GM15510 (cell line): ENCODE results near the gene ELMO1.

Experiments used
- POLR2A ChIP-seq: IDR thresholded peaks from 3 replicates; pipeline ENCODE4 v1.6.1; 2011; ENCODE audit warnings: borderline replicate concordance; ENCODE audit not compliant: insufficient read length; ENCODE audit errors: extremely low read depth

The ELMO1 gene

GRCh38 chr7:37007691-37008090 lies 441.0 kb downstream of the ELMO1 start:
- no peak for TF ChIP-seq POLR2A

DNA sequence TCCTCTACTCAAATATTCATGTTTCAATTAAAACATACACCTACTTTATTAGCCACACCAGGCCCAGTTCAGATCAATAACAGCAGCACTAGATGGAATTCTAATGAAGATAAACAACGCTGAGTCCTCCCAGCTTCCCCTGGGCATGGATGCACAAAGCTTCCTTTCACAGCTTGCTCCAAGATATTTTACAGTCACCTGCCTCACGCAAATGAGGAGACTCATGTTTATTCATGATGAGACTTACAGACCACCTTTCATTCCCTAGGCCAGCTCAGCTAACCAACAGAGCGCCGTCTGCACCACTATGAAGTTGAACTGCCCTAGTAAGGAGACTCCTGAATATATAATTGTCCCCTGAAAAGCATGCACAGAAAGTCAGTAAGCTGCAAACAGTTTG lies 441.4 kb downstream of the ELMO1 start:
- no peak for TF ChIP-seq POLR2A

DNA sequence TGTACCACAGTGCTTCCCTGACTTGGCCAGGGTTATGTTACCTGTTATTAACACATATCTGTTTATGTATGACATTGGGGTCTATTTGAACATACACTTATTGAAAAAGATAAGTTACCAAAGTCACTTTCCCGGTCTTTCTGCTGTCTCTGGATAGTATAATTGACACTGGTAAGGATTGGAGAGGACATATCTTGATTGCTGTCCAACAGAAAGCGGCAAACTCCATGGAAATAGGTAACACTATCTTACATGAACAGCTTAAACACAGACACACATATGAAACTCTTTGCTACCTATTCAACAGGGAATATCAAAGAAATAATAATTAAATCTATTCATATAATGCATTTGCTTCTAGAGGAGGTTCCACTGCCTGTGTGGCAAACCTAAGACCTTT lies 441.9 kb downstream of the ELMO1 start:
- no peak for TF ChIP-seq POLR2A

DNA sequence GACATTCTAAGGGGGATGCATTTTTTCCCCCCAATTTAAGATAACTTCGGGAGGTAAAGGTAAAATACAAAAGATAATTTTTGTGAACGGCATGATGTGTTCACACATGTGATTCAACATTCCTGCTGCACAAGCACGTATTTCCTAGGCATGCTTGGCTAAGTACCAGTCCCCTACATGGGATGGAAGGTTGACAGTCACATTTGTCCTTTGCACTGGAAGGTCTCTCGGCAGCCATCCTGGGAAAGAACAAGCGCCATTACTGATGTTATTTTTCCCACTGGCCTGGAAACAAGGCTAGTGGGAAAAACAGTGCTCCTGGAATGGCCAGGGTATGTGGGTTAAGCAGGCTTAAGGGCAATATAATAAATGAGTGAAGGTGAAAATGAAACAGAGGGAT lies 448.2 kb downstream of the ELMO1 start:
- TF ChIP-seq POLR2A: no peak

DNA sequence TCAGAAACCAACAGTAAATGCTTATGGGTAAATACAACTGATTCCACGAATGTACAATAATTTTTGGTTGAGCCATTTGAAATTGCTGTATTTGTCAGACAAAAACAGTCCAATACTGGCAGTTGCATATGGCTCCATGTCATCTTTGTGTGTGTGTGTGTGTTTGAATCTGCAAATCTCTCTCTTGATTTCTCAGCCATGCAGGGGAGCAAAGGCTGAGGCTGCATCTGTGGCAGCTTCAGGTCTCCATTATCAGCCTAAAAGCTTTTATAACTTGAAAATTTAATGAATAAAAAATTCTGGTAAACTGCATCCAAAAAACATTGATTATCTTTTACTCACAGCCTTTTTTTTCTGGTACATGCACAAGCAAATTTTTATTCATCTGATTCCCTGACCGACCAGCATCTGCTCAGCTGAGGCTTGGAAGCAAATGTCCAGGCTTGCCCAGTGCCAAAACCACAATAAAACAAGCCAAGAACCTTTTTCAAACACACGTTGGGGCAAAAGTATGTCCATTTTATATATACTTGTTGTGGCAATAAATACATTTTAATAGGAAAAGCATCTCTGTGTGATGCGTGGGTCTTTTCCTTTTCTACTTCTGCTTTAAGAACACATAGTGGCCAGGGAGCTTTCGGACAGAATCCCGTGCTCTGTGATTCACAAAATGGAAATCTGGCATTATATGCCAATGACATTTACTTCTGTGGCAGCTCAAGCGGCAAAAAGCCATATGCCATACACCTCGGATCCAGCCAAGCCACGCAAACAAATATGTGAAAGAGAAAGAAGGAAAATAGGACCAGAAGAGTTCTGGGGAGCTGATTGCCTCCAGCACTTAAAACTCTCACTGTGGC lies 448.8 kb downstream of the ELMO1 start:
- TF ChIP-seq POLR2A: no peak

GRCh38 chr7:36995776-36996175 lies 452.9 kb downstream of the ELMO1 start:
- no peak for TF ChIP-seq POLR2A

- TF ChIP-seq POLR2A: no peak
Measured at GRCh38 chr7:36994456-36995112, 454.1 kb downstream of the ELMO1 start.

DNA sequence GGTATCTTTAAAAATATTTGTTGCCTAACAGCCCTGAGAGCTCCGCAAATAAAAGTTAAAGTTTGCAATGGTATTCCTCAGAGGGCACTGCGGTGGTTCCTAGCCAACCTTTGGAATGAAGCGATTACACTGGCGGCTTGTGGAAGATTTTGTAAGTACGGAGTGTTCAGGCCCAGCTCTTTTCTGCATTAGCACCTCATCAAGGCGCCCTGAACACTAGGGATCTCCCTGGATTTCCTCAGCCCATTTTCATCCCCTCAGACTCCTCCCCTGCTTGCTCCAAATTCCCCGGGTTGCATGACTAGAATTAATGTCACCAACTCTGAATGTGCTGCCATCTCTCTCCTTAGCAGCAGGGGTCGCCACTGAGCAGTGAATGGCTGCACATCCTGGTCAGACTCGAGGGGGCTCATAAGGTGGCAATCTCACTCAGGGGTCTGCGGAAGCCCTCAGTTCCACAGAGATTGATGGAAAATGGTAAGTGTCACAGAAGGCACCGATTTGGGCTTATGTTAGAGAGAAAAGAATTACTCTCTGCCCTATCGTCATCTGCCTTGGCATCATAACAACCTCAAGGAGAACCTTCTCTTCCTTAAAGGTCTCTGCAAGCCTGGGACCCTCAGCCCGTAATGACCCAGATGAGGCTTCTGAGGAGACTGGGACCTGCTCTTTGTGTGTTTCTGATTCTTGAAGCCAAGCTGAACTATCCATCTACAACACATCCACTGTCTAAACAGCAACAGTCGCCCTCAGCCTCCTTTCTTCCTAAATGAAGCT lies 461.5 kb downstream of the ELMO1 start:
- TF ChIP-seq POLR2A: no peak

GRCh38 chr7:36986511-36986933 lies 462.1 kb downstream of the ELMO1 start:
- no peak for TF ChIP-seq POLR2A

DNA sequence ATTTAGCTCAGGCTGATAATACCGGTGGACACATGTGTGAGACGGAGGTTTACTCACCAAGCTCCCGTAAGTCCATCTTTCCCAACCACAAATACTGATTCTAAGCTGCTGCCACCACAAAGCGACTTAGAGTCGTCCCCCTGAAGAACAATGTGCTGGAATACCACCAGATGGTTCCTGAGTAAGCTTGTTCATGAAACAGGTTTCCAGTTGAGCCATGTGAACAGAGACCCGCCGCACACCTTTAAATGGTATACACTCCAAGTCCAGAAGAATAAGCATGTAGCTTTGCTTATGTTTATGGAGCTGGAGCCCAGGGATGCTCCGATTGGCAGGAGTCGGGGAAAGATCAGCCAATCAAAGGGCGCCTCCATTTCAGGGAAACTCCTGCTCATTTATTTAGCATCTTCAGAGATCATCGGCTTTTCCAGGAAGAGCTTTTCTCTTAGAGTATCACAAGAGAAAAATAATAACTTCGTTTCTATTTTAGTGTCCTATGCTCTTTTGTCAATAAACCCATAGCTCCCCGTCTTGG lies 462.7 kb downstream of the ELMO1 start:
- no peak for TF ChIP-seq POLR2A

DNA sequence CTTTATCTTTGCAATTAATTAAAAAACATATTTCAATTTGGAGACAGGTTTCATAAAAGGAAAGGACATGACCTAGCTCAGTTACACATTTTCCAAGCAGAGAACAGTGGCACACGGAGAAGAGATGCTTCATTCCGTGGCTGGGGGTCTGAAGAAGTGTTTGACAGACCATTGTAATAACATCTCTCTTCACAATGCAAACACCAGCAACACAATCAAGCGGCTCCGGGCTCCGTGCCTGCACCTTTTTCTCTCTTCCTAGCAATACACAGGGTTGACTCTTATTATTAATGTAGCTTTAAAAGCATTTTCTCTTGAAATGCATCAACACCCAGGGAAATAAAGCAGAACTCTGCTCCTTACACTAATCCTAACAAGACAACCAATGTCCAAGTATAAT lies 463.3 kb downstream of the ELMO1 start:
- TF ChIP-seq POLR2A: no peak

GRCh38 chr7:36984710-36985312 lies 463.9 kb downstream of the ELMO1 start:
- TF ChIP-seq POLR2A: no peak

- TF ChIP-seq POLR2A: no peak
Measured at GRCh38 chr7:36984041-36984521, 464.6 kb downstream of the ELMO1 start.

DNA sequence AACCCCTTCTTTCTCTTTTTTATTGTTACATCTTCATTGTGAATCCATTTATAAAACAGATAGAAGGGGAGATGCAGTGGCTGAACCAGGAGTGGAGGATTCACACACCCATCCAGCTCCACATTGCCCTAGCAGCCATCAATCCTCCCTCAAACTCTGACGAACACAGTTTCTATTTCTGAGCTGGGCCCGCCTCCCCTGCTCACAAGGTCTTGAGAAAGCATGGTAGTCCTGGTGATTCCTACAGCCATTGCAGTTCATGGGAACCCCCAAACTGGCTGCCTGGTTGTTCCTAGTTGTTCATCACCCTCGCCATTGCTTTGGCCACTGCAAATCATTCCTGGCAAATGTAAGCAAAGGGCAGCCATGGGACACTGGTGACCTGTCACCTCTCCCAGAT lies 465.9 kb downstream of the ELMO1 start:
- no peak for TF ChIP-seq POLR2A

DNA sequence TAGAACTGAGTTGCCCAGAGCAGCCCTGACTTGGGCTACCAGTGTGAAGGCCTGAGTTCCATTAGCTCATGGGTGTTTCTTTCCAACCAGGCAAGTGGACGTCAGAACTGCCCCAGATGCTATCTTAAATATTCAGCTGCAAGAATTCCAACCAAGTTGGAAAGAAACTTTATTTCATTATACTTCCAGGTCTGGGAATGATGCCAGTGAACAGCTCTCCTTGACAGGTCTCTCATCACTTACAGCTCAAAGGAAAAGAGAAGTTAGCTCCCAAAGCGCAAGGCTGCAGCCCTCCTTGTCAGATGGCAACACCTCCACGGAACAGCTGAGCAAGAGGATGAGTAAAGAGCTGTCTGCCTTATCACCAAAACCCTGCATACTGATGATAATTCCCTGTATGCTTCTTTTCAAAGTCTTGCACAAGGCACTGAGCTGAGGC lies 468.8 kb downstream of the ELMO1 start:
- no peak for TF ChIP-seq POLR2A

GRCh38 chr7:36978461-36978860 lies 470.2 kb downstream of the ELMO1 start:
- no peak for TF ChIP-seq POLR2A
